ENCODE measurements around the gene VSNL1. TPM values are rescaled to one million over a fixed set of nuclear protein-coding genes. Genes with fewer than 3 reads are reported as not detected.

Gene VSNL1
- total RNA-seq, 1 donor from 2014 or later, result 6.1 TPM

- Mint-ChIP-seq H3K27me3 (ENCODE audit: unreplicated experiment) (peaks cover 3% of the 10 kb centered on the region), H3K9me3 (ENCODE audit: unreplicated experiment) (peaks cover 2% of the 10 kb centered on the region), H3K4me1 (ENCODE audit: low read depth, unreplicated experiment) (peaks cover 6% of the 10 kb centered on the region), H3K4me3 (ENCODE audit: unreplicated experiment) (no peak overlapping the region), H3K27ac (ENCODE audit: unreplicated experiment) (no peak overlapping the region), H3K36me3 (ENCODE audit: unreplicated experiment) (no peaks in the 10 kb centered on the region)
- DNase-seq, result no peak
- TF ChIP-seq CTCF (IDR thresholded peaks at IDR 0.05; ENCODE audit: partially characterized antibody, unreplicated experiment), result no peak
Observed at GRCh38 chr2:17591846-17592245, 51.4 kb downstream of the VSNL1 start.

- peaks cover 3% of the 10 kb centered on the region for H3K27me3 Mint-ChIP-seq (ENCODE audit: unreplicated experiment)
- H3K36me3 Mint-ChIP-seq (ENCODE audit: unreplicated experiment), result no peaks in the 10 kb centered on the region
- no peak overlapping the region for H3K4me3 Mint-ChIP-seq (ENCODE audit: unreplicated experiment)
- peaks cover 6% of the 10 kb centered on the region for H3K4me1 Mint-ChIP-seq (ENCODE audit: low read depth, unreplicated experiment)
- H3K27ac Mint-ChIP-seq (ENCODE audit: unreplicated experiment), result no peak overlapping the region
- H3K9me3 Mint-ChIP-seq (ENCODE audit: unreplicated experiment), result peaks cover 2% of the 10 kb centered on the region
- TF ChIP-seq CTCF (IDR thresholded peaks at IDR 0.05; ENCODE audit: partially characterized antibody, unreplicated experiment), result no peak
- no peak for DNase-seq
Observed at GRCh38 chr2:17592731-17593409, 52.4 kb downstream of the VSNL1 start.

GRCh38 chr2:17593445-17593840 lies 52.9 kb downstream of the VSNL1 start:
- no peak for TF ChIP-seq CTCF (IDR thresholded peaks at IDR 0.05; ENCODE audit: partially characterized antibody, unreplicated experiment)
- Mint-ChIP-seq H3K4me1 (ENCODE audit: low read depth, unreplicated experiment) (peaks cover 6% of the 10 kb centered on the region), H3K9me3 (ENCODE audit: unreplicated experiment) (peaks cover 2% of the 10 kb centered on the region), H3K36me3 (ENCODE audit: unreplicated experiment) (no peaks in the 10 kb centered on the region), H3K27me3 (ENCODE audit: unreplicated experiment) (peaks cover 3% of the 10 kb centered on the region), H3K4me3 (ENCODE audit: unreplicated experiment) (no peak overlapping the region), H3K27ac (ENCODE audit: unreplicated experiment) (no peak overlapping the region)
- DNase-seq, result no peak

GRCh38 chr2:17593841-17594491 lies 53.5 kb downstream of the VSNL1 start:
- Mint-ChIP-seq H3K27ac (ENCODE audit: unreplicated experiment) (no peak overlapping the region), H3K27me3 (ENCODE audit: unreplicated experiment) (peaks cover 3% of the 10 kb centered on the region)
- TF ChIP-seq CTCF (IDR thresholded peaks at IDR 0.05; ENCODE audit: partially characterized antibody, unreplicated experiment), result no peak

More at GRCh38 chr2:17593841-17594491, 53.5 kb downstream of the VSNL1 start:
- Mint-ChIP-seq H3K4me3 (ENCODE audit: unreplicated experiment) (no peak overlapping the region), H3K9me3 (ENCODE audit: unreplicated experiment) (peaks cover 2% of the 10 kb centered on the region), H3K36me3 (ENCODE audit: unreplicated experiment) (no peaks in the 10 kb centered on the region), H3K4me1 (ENCODE audit: low read depth, unreplicated experiment) (peaks cover 6% of the 10 kb centered on the region)
- DNase-seq, result no peak
